ENCODE data around the gene BBS5. TPM values are rescaled to one million over a fixed set of nuclear protein-coding genes. Genes with fewer than 3 reads are reported as not detected.

The BBS5 gene
- total and polyA plus RNA-seq, 2 experiments from 2014 or later, result 0.10 to 0.36 TPM

GRCh38 chr2:169511818-169512217 lies 32.5 kb downstream of the BBS5 start:
- no peak for DNase-seq (ENCODE audit: low spot score)
- Mint-ChIP-seq H3K4me3 (no peak overlapping the region), H3K27me3 (ENCODE audit: insufficient read depth, low read depth, poor library complexity) (no peaks in the 10 kb centered on the region), H3K27ac (no peak overlapping the region), H3K36me3 (ENCODE audit: low read depth) (peaks cover 2% of the 10 kb centered on the region; the same call in 1 of the 3 replicates), H3K9me3 (peaks cover 2% of the 10 kb centered on the region; the same call in 1 of the 3 replicates), H3K4me1 (peaks cover 9% of the 10 kb centered on the region; the same call in 2 of the 3 replicates)
- H2AFZ ChIP-seq, result no peak overlapping the region
- H3K4me1 ChIP-seq (ENCODE audit: insufficient read depth), result no peaks in the 10 kb centered on the region
- ATAC-seq, result no peak
- H3K27ac ChIP-seq (ENCODE audit: low read depth), result no peak overlapping the region
- H4K20me1 ChIP-seq (replicated peaks; ENCODE audit: insufficient read depth), result no peaks in the 10 kb centered on the region
- no peak overlapping the region for H3K4me3 ChIP-seq
- no peaks in the 10 kb centered on the region for H3K27me3 ChIP-seq (ENCODE audit: insufficient read depth)
- no peaks in the 10 kb centered on the region for H3F3A ChIP-seq (replicated peaks; ENCODE audit: low read depth)
- no peaks in the 10 kb centered on the region for H3K79me2 ChIP-seq (replicated peaks; ENCODE audit: insufficient read depth)
- TF ChIP-seq, protein P1, sequence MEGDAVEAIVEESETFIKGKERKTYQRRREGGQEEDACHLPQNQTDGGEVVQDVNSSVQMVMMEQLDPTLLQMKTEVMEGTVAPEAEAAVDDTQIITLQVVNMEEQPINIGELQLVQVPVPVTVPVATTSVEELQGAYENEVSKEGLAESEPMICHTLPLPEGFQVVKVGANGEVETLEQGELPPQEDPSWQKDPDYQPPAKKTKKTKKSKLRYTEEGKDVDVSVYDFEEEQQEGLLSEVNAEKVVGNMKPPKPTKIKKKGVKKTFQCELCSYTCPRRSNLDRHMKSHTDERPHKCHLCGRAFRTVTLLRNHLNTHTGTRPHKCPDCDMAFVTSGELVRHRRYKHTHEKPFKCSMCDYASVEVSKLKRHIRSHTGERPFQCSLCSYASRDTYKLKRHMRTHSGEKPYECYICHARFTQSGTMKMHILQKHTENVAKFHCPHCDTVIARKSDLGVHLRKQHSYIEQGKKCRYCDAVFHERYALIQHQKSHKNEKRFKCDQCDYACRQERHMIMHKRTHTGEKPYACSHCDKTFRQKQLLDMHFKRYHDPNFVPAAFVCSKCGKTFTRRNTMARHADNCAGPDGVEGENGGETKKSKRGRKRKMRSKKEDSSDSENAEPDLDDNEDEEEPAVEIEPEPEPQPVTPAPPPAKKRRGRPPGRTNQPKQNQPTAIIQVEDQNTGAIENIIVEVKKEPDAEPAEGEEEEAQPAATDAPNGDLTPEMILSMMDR (conservative IDR thresholded peaks at IDR 0.05; ENCODE audit: low read depth in 2 of 2), result no peak
- TF ChIP-seq ZNF462 (CRISPR knock-in tag; IDR thresholded peaks at IDR 0.05) (no peak), EZH2phosphoT487 (IDR thresholded peaks at IDR 0.05; ENCODE audit: unreplicated experiment) (no peak), JUNB (IDR thresholded peaks at IDR 0.05; ENCODE audit: unreplicated experiment) (no peak), POLR2AphosphoS5 (IDR thresholded peaks at IDR 0.05; ENCODE audit: low read depth) (no peak), REST (IDR thresholded peaks at IDR 0.05; ENCODE audit: unreplicated experiment) (no peak), CREB1 (CRISPR knock-in tag; IDR thresholded peaks at IDR 0.05; ENCODE audit: low read depth) (no peak), ETS1 (IDR thresholded peaks at IDR 0.05) (no peak), NANOG (IDR thresholded peaks at IDR 0.05; ENCODE audit: borderline replicate concordance) (no peak), ZNF114 (CRISPR knock-in tag; IDR thresholded peaks at IDR 0.05) (no peak), ZNF331 (CRISPR knock-in tag; IDR thresholded peaks at IDR 0.05; ENCODE audit: low read depth) (no peak), STAT1 (IDR thresholded peaks at IDR 0.05; ENCODE audit: unreplicated experiment) (no peak), EZH2 (IDR thresholded peaks at IDR 0.05; ENCODE audit: low read depth, unreplicated experiment) (no peak)
- no peaks in the 10 kb centered on the region for H3K9me2 ChIP-seq (ENCODE audit: insufficient read depth)
- H3K36me3 ChIP-seq (ENCODE audit: insufficient read depth), result no peaks in the 10 kb centered on the region
- no peak overlapping the region for H3K4me2 ChIP-seq

Measured in GM23338 (cell line).